Epidermal melanocyte (primary cell): Measurements from ENCODE around the gene ZNF367.

Experiments used
- DNase-seq: peaks from one replicate; pipeline ENCODE4 v3.0.0; 2011; ENCODE audit warnings: low spot score; ENCODE audit not compliant: insufficient read length

Gene ZNF367

GRCh38 chr9:96418083-96418919 is at the start of gene ZNF367:
Gene ZNF367 (minus strand): TSS chr9:96418370. CDS start chr9:96418032, 338 bp downstream.
- peak; percentile 90 for DNase-seq

- DNase-seq = no peak
Measured at GRCh38 chr9:96467784-96468183, 49.6 kb upstream of the ZNF367 start.

GRCh38 chr9:96464426-96464825 is 46.3 kb upstream of the ZNF367 start:
- DNase-seq = no peak

GRCh38 chr9:96462541-96462940 is 44.4 kb upstream of the ZNF367 start:
- no peak for DNase-seq

- no peak for DNase-seq
Measured at GRCh38 chr9:96461336-96461735, 43.2 kb upstream of the ZNF367 start.

GRCh38 chr9:96460882-96461281 is 42.7 kb upstream of the ZNF367 start:
- DNase-seq = peak; percentile 52

- peak; percentile 59 for DNase-seq
Measured at GRCh38 chr9:96460470-96460869, 42.3 kb upstream of the ZNF367 start.

GRCh38 chr9:96459268-96460007 is 41.3 kb upstream of the ZNF367 start:
- DNase-seq = no peak

- no peak for DNase-seq
Measured at GRCh38 chr9:96458226-96458625, 40.1 kb upstream of the ZNF367 start.

- no peak for DNase-seq
Measured at GRCh38 chr9:96457266-96457665, 39.1 kb upstream of the ZNF367 start.

- DNase-seq = peak; percentile 48
Measured at GRCh38 chr9:96453625-96454024, 35.5 kb upstream of the ZNF367 start.

GRCh38 chr9:96450613-96451528 is 32.7 kb upstream of the ZNF367 start:
- no peak for DNase-seq

- peak; percentile 98 for DNase-seq
Measured at GRCh38 chr9:96449845-96450612, 31.9 kb upstream of the ZNF367 start, which contains the start of gene HABP4. Gene HABP4 (plus strand): TSS chr9:96450169. CDS start chr9:96450280, 111 bp downstream.

GRCh38 chr9:96449523-96449844 is 31.3 kb upstream of the ZNF367 start:
- DNase-seq = no peak

GRCh38 chr9:96448546-96449170 is 30.5 kb upstream of the ZNF367 start:
- DNase-seq = no peak

GRCh38 chr9:96447406-96447805 is 29.2 kb upstream of the ZNF367 start:
- no peak for DNase-seq

GRCh38 chr9:96442491-96442890 is 24.3 kb upstream of the ZNF367 start:
- DNase-seq = no peak

- no peak for DNase-seq
Measured at GRCh38 chr9:96441798-96442445, 23.8 kb upstream of the ZNF367 start.

GRCh38 chr9:96440671-96441199 is 22.6 kb upstream of the ZNF367 start:
- DNase-seq = no peak

- DNase-seq = no peak
Measured at GRCh38 chr9:96437454-96437853, 19.3 kb upstream of the ZNF367 start.
